HUES64 (cell line): ENCODE data around the gene PARD3.

Experiments used
- H3K27ac ChIP-seq: 2 replicates; pipeline ENCODE4 v1.7.0; 2013; ENCODE audit warnings: low read depth, low read length, inconsistent platforms
- H3K27me3 ChIP-seq: 2 replicates; pipeline ENCODE4 v1.6.1; 2013; ENCODE audit warnings: mild to moderate bottlenecking, low read length; ENCODE audit not compliant: insufficient read depth
- H3K36me3 ChIP-seq: 2 replicates; pipeline ENCODE4 v1.6.1; 2013; ENCODE audit warnings: mild to moderate bottlenecking, low read length; ENCODE audit not compliant: insufficient read depth
- H3K4me1 ChIP-seq: 2 replicates; pipeline ENCODE4 v1.6.1; 2013; ENCODE audit warnings: mild to moderate bottlenecking, low read length, moderate library complexity; ENCODE audit not compliant: insufficient read depth
- H3K4me3 ChIP-seq: 2 replicates; pipeline ENCODE4 v1.5.1; 2013; ENCODE audit warnings: mild to moderate bottlenecking, low read length, moderate library complexity
- H3K9ac ChIP-seq: 2 replicates; pipeline ENCODE4 v1.6.1; 2013; ENCODE audit warnings: mild to moderate bottlenecking, low read depth, low read length
- H3K9me3 ChIP-seq: 2 replicates; pipeline ENCODE4 v1.6.1; 2013; ENCODE audit warnings: low read depth, low read length; ENCODE audit not compliant: insufficient read depth
- WGBS: fragments of 150-250, 120-280 bp; methylation state at CpG from one replicate; pipeline ENCODE4 v1.1.7; 2013; ENCODE audit warnings: missing lambda C conversion rate; 5-methylcytosine and 5-hydroxymethylcytosine counted together

The PARD3 gene

GRCh38 chr10:34348917-34349485 lies 466.1 kb downstream of the PARD3 start:
- Histone ChIP-seq H3K36me3 (no peaks in the 10 kb centered on the region), H3K27me3 (no peaks in the 10 kb centered on the region), H3K9ac (no peak overlapping the region), H3K9me3 (no peaks in the 10 kb centered on the region), H3K4me1 (0 out of 2 replicates have a peak, but pooled peaks cover 3% of the 10 kb centered on the region), H3K27ac (no peak overlapping the region), H3K4me3 (no peak overlapping the region)
- WGBS, result 97% methylated on average over 6 of the region's 7 CpGs

GRCh38 chr10:34348021-34348420 lies 467.1 kb downstream of the PARD3 start:
- H3K4me1 ChIP-seq, result 0 out of 2 replicates have a peak, but pooled peaks cover 3% of the 10 kb centered on the region
- H3K36me3 ChIP-seq, result no peaks in the 10 kb centered on the region
- WGBS, result 93% methylated on average over 6 of the region's 6 CpGs
- H3K9me3 ChIP-seq, result no peaks in the 10 kb centered on the region
- no peak overlapping the region for H3K27ac ChIP-seq
- no peak overlapping the region for H3K9ac ChIP-seq
- no peak overlapping the region for H3K4me3 ChIP-seq
- H3K27me3 ChIP-seq, result no peaks in the 10 kb centered on the region

DNA sequence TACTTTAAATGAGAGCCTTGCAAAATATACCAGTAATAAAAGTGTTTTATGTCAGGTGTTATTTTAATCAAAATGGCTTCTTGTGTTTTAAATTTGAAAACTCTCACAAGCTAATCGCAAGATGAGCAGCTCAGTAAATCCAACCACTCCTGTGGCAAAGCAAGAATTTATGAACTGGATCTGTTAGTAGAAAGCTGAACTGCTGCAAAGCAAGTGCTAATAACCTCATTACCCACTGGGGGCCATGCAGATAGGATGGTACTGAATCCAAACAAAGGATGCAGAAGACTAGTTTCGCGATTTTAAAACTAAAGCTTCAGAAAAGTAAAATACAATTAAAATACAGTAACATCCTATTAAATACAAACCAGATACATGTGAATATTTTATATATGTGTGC lies 468.0 kb downstream of the PARD3 start:
- 60% methylated on average over 1 of the region's 3 CpGs for WGBS
- Histone ChIP-seq H3K4me1 (0 out of 2 replicates have a peak, but pooled peaks cover 6% of the 10 kb centered on the region), H3K9ac (no peak overlapping the region), H3K27ac (no peak overlapping the region), H3K4me3 (no peak overlapping the region), H3K27me3 (no peaks in the 10 kb centered on the region), H3K9me3 (no peaks in the 10 kb centered on the region), H3K36me3 (no peaks in the 10 kb centered on the region)

- Histone ChIP-seq H3K9ac (no peak overlapping the region), H3K9me3 (no peaks in the 10 kb centered on the region), H3K27me3 (no peaks in the 10 kb centered on the region), H3K4me1 (0 out of 2 replicates have a peak, but pooled peaks cover 6% of the 10 kb centered on the region), H3K27ac (no peak overlapping the region), H3K4me3 (no peak overlapping the region), H3K36me3 (no peaks in the 10 kb centered on the region)
- 95% methylated on average over 1 of the region's 1 CpG for WGBS
These were observed 468.5 kb downstream of the PARD3 start for GRCh38 chr10:34346516-34347100.

DNA sequence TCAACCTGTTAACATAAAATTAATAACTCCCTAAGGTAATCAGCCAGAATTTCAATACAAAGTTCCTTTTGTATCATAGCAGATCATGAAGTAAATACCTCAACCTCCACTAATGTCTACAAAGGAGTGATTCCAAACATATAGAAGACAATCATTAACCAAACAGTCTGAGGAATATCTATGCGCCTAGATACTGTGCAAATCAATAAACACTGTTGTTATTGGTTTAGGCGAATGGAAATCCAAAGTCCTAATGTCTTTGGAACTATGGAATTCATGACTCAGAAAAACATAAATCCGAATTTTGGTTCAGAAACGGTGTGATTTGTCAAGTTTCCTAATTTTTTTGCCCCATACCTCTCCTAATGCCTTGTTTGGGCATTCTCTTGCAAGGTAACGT lies 469.7 kb downstream of the PARD3 start:
- Histone ChIP-seq H3K27ac (no peak overlapping the region), H3K4me3 (no peak overlapping the region), H3K36me3 (no peaks in the 10 kb centered on the region), H3K27me3 (no peaks in the 10 kb centered on the region), H3K9ac (no peak overlapping the region), H3K9me3 (no peaks in the 10 kb centered on the region), H3K4me1 (0 out of 2 replicates have a peak, but pooled peaks cover 6% of the 10 kb centered on the region)
- 96% methylated on average over 5 of the region's 5 CpGs for WGBS

DNA sequence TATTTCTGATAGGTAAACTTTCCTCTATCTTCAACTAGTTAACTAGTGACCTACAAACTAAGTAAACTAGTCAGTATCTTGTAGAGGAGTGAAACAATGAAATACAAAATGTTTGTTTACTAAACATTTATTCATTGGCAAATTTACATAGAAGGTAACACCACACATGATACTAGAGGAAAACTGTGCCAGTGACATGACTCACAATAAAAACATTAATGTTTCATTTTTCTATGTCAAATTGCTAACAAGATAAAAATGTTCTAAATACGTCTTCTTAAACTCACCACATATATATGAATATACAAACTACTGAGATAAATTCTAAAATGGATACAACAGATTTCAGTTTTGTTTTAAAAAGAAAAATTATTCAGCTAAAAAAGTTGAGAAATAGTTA lies 471.3 kb downstream of the PARD3 start:
- WGBS, result no CpG with 5 or more reads among the region's 1 CpG
- H3K4me3 ChIP-seq, result no peak overlapping the region
- 0 out of 2 replicates have a peak, but pooled peaks cover 6% of the 10 kb centered on the region for H3K4me1 ChIP-seq
- no peak overlapping the region for H3K27ac ChIP-seq
- no peaks in the 10 kb centered on the region for H3K27me3 ChIP-seq
- H3K9ac ChIP-seq, result no peak overlapping the region
- no peaks in the 10 kb centered on the region for H3K36me3 ChIP-seq
- no peaks in the 10 kb centered on the region for H3K9me3 ChIP-seq

DNA sequence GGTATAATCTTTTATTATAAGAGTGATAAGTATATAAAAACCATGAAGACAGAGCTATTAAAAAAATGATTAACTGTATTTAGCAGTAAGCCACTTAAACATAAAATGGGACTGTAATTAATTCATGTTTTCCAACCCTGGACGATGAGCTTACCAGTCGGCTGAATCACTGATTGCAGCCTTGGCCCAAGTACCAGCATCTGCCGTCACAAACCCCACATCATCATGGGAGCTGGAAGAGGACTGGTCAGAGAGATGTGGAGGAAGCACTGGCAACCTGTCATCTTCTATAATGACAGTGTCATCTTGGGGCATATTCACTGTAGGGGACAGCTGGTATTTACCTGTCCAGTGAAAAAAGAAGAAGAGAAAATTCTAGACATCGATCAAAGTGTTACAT lies 473.6 kb downstream of the PARD3 start:
- Histone ChIP-seq H3K9me3 (no peaks in the 10 kb centered on the region), H3K36me3 (no peaks in the 10 kb centered on the region), H3K4me1 (0 out of 2 replicates have a peak, but pooled peaks cover 6% of the 10 kb centered on the region), H3K27me3 (no peaks in the 10 kb centered on the region), H3K4me3 (no peak overlapping the region), H3K9ac (no peak overlapping the region), H3K27ac (no peak overlapping the region)
- 93% methylated on average over 3 of the region's 4 CpGs for WGBS

DNA sequence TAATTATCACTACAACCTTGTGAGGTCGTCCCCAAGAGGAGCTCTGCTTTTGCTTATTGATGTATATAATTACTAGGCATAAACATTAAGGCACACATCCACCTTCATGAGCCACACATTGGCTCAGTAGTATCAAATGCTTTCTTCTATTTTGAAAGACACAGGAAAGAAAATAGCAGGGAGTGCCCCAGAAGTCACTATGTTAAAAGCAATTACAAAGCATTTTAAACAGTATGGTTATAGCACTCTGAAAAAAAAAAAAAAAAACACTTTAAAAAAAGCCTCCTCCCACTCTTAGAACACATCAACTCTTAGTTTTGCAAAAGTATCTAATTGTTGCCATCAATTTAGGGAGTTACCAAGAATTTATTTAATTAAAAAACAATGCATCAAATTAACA lies 474.2 kb downstream of the PARD3 start:
- Histone ChIP-seq H3K9ac (no peak overlapping the region), H3K4me1 (0 out of 2 replicates have a peak, but pooled peaks cover 4% of the 10 kb centered on the region)

GRCh38 chr10:34339816-34340553 lies 475.1 kb downstream of the PARD3 start:
- Histone ChIP-seq H3K9ac (no peak overlapping the region), H3K27ac (no peak overlapping the region), H3K4me1 (0 out of 2 replicates have a peak, but pooled peaks cover 3% of the 10 kb centered on the region), H3K9me3 (no peaks in the 10 kb centered on the region), H3K36me3 (no peaks in the 10 kb centered on the region), H3K4me3 (no peak overlapping the region), H3K27me3 (no peaks in the 10 kb centered on the region)
- 83% methylated on average over 2 of the region's 2 CpGs for WGBS

More for the DNA sequence above, 474.2 kb downstream of the PARD3 start:
- no CpG with 5 or more reads among the region's 1 CpG for WGBS
- no peaks in the 10 kb centered on the region for H3K36me3 ChIP-seq
- H3K4me3 ChIP-seq, result no peak overlapping the region
- no peaks in the 10 kb centered on the region for H3K9me3 ChIP-seq
- no peak overlapping the region for H3K27ac ChIP-seq
- H3K27me3 ChIP-seq, result no peaks in the 10 kb centered on the region

- no peaks in the 10 kb centered on the region for H3K27me3 ChIP-seq
- WGBS, result 97% methylated on average over 3 of the region's 3 CpGs
- no peak overlapping the region for H3K9ac ChIP-seq
- H3K4me3 ChIP-seq, result no peak overlapping the region
- H3K9me3 ChIP-seq, result no peaks in the 10 kb centered on the region
- 0 out of 2 replicates have a peak, but pooled peaks cover 3% of the 10 kb centered on the region for H3K4me1 ChIP-seq
- no peak overlapping the region for H3K27ac ChIP-seq
- H3K36me3 ChIP-seq, result no peaks in the 10 kb centered on the region
These were observed 477.2 kb downstream of the PARD3 start for GRCh38 chr10:34337917-34338316.

DNA sequence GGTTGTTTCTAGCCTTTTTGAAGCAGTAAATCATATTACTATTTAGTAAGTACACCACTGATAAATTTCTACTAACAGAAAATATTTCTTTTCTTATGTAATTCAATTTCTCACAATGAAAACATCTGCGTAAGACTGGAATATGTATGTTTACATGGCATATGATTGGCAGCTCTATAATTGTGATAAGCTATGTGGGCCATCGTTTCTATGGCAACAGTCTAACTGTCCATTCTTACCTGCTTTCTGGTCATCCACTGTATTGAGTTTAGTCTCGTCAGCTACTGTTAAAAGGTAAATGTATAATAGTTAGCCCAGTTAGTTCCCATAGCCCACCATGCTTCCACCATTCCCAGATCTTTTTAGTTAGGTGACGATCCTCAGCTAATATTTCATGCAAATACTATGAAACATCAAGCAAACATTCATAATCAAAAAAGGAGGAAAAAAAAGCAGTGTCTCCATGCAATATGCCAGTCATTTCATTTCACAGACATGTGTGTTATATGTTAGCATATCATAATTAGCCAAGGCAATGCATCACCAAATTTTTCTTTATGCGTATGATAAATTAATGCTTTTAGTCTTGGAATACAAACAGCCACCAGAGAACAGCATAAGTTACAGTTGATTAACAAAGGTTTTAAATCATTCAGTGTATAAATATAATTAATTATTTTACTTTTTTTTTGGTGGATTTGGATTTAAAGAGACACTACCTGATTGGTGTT lies 479.0 kb downstream of the PARD3 start:
- no peak overlapping the region for H3K9ac ChIP-seq
- H3K4me1 ChIP-seq, result no peaks in the 10 kb centered on the region
- no peaks in the 10 kb centered on the region for H3K27me3 ChIP-seq
- no peak overlapping the region for H3K4me3 ChIP-seq
- H3K36me3 ChIP-seq, result peaks cover 3% of the 10 kb centered on the region
- no peak overlapping the region for H3K27ac ChIP-seq
- 95% methylated on average over 4 of the region's 5 CpGs for WGBS
- H3K9me3 ChIP-seq, result no peaks in the 10 kb centered on the region
